Measurements from ENCODE around the gene BTN1A1. TPM values are rescaled to one million over a fixed set of nuclear protein-coding genes. Genes with fewer than 3 reads are reported as not detected.
A peak's percentile ranks its signal among the peaks of the same experiment; 100 is the strongest.
"Not testable (repeated sequence)": the region's sequence is repeated elsewhere in the genome, so short reads cannot be mapped to it uniquely, and the experiment has no call there.

Gene BTN1A1, protein sequence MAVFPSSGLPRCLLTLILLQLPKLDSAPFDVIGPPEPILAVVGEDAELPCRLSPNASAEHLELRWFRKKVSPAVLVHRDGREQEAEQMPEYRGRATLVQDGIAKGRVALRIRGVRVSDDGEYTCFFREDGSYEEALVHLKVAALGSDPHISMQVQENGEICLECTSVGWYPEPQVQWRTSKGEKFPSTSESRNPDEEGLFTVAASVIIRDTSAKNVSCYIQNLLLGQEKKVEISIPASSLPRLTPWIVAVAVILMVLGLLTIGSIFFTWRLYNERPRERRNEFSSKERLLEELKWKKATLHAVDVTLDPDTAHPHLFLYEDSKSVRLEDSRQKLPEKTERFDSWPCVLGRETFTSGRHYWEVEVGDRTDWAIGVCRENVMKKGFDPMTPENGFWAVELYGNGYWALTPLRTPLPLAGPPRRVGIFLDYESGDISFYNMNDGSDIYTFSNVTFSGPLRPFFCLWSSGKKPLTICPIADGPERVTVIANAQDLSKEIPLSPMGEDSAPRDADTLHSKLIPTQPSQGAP
- under 1 TPM in 1 of 2 donors, not detected in 1; 0.11 TPM for total RNA-seq
- under 1 TPM; 0.08 to 0.11 TPM for polyA plus RNA-seq (ENCODE audit: insufficient read length in 2 of 2)
- long read RNA-seq, donor 1, result 0 reads
- long read RNA-seq, donor 2, result 0 reads
- long read RNA-seq, donor 3, result 0 reads
- long read RNA-seq, donor 4, result 0 reads

DNA sequence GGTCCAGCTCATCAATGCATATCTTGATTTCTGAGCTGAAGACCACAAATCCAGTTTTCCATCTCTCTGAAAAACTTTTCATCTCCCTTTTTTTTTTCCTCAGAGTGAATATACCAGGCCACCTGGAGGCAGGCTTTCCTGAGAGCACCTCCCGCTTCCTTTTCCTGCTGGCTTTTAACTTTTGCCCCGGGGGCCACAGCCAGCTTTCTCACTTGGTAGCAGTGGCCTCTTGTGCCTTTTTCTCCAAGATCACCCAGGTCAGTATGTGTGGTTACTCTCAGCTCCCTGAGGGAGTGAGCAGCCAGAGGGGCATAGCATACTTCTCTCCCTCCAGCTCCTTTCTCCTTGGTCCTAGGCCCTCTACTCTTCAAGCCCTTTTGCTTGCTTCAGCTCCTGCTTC is at the start of gene BTN1A1:
TSS of gene BTN1A1 (plus strand) at position 202 of the 400 bp plus-strand sequence. CDS start 984 bp downstream, outside the sequence.
- Histone ChIP-seq H3K4me1 (ENCODE audit: control insufficient read depth, insufficient read depth, low read length) (peaks cover 9% of the 10 kb centered on the region), H3K27me3 (ENCODE audit: control insufficient read depth, insufficient read depth, low read length) (peaks cover 31% of the 10 kb centered on the region), H3K36me3 (ENCODE audit: control insufficient read depth, insufficient read depth, low read length) (no peaks in the 10 kb centered on the region), H3K9me3 (ENCODE audit: control insufficient read depth, insufficient read depth, low read length) (no peaks in the 10 kb centered on the region), H3K27ac (ENCODE audit: low read depth, low read length) (no peak within 1 kb of the TSS), H3K4me3 (ENCODE audit: low read depth, low read length) (no peak within 1 kb of the TSS)
- no peak for DNase-seq (ENCODE audit: low read depth in 4 of 6, low spot score in 6 of 6)
- WGBS (ENCODE audit: insufficient coverage), result 70% methylated on average over 2 of the region's 2 CpGs

DNA sequence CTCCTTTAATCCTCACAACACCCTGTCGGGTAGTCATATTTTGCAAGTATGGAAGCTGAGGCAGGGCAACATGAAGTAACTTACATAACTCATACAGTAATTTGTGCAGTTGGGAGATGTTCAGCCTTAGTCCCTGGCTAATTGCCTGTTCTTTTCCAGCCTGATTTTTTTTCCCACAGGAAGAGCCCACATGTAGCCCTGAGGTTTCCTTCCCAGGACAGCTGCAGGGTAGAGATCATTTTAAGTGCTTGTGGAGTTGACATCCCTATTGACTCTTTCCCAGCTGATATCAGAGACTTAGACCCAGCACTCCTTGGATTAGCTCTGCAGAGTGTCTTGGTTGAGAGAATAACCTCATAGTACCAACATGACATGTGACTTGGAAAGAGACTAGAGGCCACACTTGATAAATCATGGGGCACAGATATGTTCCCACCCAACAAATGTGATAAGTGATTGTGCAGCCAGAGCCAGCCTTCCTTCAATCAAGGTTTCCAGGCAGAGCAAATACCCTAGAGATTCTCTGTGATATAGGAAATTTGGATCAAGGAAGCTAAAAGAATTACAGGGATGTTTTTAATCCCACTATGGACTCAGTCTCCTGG is 47.4 kb upstream of the BTN1A1 start:
- DNase-seq (ENCODE audit: low read depth in 4 of 6, low spot score in 6 of 6), result no peak
- no peak overlapping the region for H3K4me3 ChIP-seq (ENCODE audit: low read depth, low read length)
- WGBS (ENCODE audit: insufficient coverage), result no CpG with 5 or more reads among the region's 1 CpG
- H3K4me1 ChIP-seq (ENCODE audit: control insufficient read depth, insufficient read depth, low read length), result peaks cover 5% of the 10 kb centered on the region
- H3K9me3 ChIP-seq (ENCODE audit: control insufficient read depth, insufficient read depth, low read length), result no peaks in the 10 kb centered on the region
- H3K36me3 ChIP-seq (ENCODE audit: control insufficient read depth, insufficient read depth, low read length), result no peaks in the 10 kb centered on the region
- no peak overlapping the region for H3K27ac ChIP-seq (ENCODE audit: low read depth, low read length)
- no peaks in the 10 kb centered on the region for H3K27me3 ChIP-seq (ENCODE audit: control insufficient read depth, insufficient read depth, low read length)

DNA sequence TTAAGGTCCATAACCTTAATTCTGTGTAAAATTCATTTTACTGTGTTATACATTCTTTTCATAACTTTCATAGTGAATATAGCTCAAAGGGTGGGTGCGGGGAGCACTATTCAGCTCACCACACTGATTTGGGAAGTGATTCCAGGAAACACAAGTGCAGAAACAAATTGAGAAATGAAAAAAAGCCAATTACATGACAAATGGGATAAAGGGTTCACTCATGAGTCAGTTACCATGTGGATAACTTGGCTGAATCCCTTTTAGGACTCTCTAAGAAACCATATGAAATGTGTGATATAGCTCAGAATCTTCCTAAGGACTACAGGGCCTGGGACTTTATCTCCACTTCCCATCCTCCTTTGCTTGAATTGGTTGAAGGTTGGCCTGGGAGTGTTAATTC is 45.5 kb upstream of the BTN1A1 start:
- no peak for DNase-seq (ENCODE audit: low read depth in 4 of 6, low spot score in 6 of 6)
- WGBS (ENCODE audit: insufficient coverage), result no CpG with 5 or more reads among the region's 1 CpG

DNA sequence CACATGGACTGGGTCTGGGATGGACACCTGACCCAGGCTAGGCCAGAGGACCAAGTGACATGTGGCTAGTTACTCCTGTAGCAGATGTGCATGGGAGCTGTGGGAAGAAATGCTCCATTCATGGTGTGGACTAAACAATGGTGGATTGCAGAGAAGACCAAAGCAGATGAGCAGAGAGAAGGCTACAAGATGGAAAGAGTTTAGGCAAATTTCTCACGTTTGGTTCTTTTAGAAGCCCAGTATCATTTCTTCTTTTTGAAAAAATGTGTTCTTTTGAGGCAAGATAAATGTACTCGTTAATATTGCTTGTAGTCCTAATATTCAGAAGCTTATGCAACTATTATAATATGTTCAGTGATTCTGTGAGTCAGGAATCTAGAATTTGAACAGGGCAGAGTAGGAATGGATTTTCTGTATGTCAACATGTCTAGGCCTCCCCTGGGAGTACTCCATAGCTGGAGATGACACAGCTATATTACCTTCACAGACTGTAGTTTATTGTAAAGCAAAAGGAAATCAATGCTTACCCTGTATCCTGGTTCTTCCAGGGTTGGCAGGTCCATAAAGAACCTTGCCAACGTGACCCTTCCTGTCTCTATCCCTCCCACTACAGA is 44.6 kb upstream of the BTN1A1 start:
- H3K36me3 ChIP-seq (ENCODE audit: control insufficient read depth, insufficient read depth, low read length), result peaks cover 6% of the 10 kb centered on the region
- H3K9me3 ChIP-seq (ENCODE audit: control insufficient read depth, insufficient read depth, low read length), result no peaks in the 10 kb centered on the region
- H3K27me3 ChIP-seq (ENCODE audit: control insufficient read depth, insufficient read depth, low read length), result no peaks in the 10 kb centered on the region
- no peak overlapping the region for H3K27ac ChIP-seq (ENCODE audit: low read depth, low read length)
- peaks cover 18% of the 10 kb centered on the region for H3K4me1 ChIP-seq (ENCODE audit: control insufficient read depth, insufficient read depth, low read length)
- DNase-seq (ENCODE audit: low read depth in 4 of 6, low spot score in 6 of 6), result no peak
- WGBS (ENCODE audit: insufficient coverage), result 100% methylated on average over 2 of the region's 3 CpGs
- no peak overlapping the region for H3K4me3 ChIP-seq (ENCODE audit: low read depth, low read length)

More for the DNA sequence above, 45.5 kb upstream of the BTN1A1 start:
- Histone ChIP-seq H3K36me3 (ENCODE audit: control insufficient read depth, insufficient read depth, low read length) (peaks cover 3% of the 10 kb centered on the region), H3K4me1 (ENCODE audit: control insufficient read depth, insufficient read depth, low read length) (peaks cover 11% of the 10 kb centered on the region), H3K27ac (ENCODE audit: low read depth, low read length) (no peak overlapping the region), H3K27me3 (ENCODE audit: control insufficient read depth, insufficient read depth, low read length) (no peaks in the 10 kb centered on the region), H3K4me3 (ENCODE audit: low read depth, low read length) (no peak overlapping the region), H3K9me3 (ENCODE audit: control insufficient read depth, insufficient read depth, low read length) (no peaks in the 10 kb centered on the region)

DNA sequence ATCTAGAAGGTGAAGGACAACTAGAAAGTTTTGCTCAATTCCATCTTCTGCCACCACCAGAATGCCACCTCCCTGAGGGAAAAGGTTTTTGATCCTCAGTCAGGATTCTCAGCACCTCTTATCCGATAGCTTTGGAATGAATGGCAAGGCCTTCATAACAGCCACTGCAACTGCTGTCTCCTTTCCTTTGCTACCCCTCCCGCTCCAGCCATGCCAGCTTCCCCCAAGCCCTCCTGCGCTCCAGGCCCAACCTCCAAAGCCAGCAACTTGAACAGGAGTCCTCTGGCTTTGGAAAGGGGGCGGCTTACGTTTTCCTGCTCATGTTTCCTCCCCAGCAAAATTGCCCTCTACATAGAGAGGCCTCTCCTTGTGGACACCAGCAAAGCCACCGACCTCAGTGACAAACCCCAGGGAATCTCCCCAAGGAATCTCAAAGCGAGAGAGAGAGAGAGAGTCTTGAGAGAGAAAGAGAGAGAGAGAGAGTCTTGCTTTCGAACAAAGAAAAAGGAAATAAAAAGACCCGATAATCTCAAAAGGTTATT is 42.8 kb upstream of the BTN1A1 start:
- Histone ChIP-seq H3K4me1 (ENCODE audit: control insufficient read depth, insufficient read depth, low read length) (peaks cover 21% of the 10 kb centered on the region), H3K27ac (ENCODE audit: low read depth, low read length) (peak overlapping the region; percentile 96), H3K27me3 (ENCODE audit: control insufficient read depth, insufficient read depth, low read length) (no peaks in the 10 kb centered on the region), H3K4me3 (ENCODE audit: low read depth, low read length) (peak overlapping the region; percentile 94), H3K36me3 (ENCODE audit: control insufficient read depth, insufficient read depth, low read length) (peaks cover 10% of the 10 kb centered on the region), H3K9me3 (ENCODE audit: control insufficient read depth, insufficient read depth, low read length) (no peaks in the 10 kb centered on the region)
- 17% methylated on average over 6 of the region's 9 CpGs for WGBS (ENCODE audit: insufficient coverage)
- DNase-seq (ENCODE audit: low read depth in 4 of 6, low spot score in 6 of 6), result no peak

DNA sequence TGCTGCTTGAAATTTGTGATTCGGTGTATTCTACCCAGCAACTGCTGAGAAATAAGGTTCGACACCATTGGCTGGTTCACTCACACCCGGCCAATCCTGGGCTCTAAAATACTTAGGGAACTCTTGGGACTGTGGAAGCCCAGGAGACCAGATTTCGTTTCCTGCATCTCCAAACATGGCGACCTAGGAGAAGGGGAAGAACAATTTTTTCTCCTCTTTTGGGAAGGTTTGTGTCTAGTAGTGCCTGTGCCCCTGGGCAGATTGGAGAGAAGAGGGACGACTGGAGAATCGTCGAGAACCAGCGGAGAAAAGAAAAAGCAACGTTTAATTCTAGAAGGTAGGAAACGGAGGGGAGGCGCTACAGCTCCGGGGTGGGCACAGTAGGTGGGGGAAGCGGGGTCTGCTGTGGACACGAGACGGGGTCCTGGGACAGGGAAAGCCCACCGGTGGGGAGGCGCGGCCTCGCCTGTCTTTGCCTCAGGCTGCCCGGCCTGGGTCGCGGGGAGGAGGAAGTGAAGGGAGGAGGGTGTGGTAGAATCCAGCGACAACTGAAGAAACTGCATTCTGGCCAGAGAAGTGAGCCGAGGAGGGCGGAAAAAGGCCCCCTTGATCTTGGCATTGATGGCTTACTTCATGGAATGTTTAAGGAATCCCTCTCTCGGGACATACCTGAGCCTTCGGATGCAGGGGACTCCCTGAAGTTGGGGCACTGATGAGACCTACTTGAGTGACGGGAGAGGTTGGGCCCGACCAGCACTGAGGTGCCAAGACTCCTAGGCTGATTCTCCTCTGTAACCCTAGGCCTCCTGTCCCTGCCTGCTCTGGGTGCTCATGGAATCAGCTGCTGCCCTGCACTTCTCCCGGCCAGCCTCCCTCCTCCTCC is 42.1 kb upstream of the BTN1A1 start, which contains the start of gene BTN2A1:
TSS of gene BTN2A1 (plus strand) at position 150 of the 883 bp plus-strand sequence. CDS start at position 832, 682 bp downstream.
- WGBS (ENCODE audit: insufficient coverage), result under 1% methylated on average over 26 of the region's 31 CpGs
- Histone ChIP-seq H3K27me3 (ENCODE audit: control insufficient read depth, insufficient read depth, low read length) (no peaks in the 10 kb centered on the region), H3K4me1 (ENCODE audit: control insufficient read depth, insufficient read depth, low read length) (peaks cover 21% of the 10 kb centered on the region), H3K4me3 (ENCODE audit: low read depth, low read length) (peak within 1 kb of the TSS; percentile 94), H3K36me3 (ENCODE audit: control insufficient read depth, insufficient read depth, low read length) (peaks cover 13% of the 10 kb centered on the region), H3K9me3 (ENCODE audit: control insufficient read depth, insufficient read depth, low read length) (no peaks in the 10 kb centered on the region), H3K27ac (ENCODE audit: low read depth, low read length) (peak within 1 kb of the TSS; percentile 96)
- peak; percentile 86 to 99 (median 90) for DNase-seq (ENCODE audit: low read depth in 4 of 6, low spot score in 6 of 6)

DNA sequence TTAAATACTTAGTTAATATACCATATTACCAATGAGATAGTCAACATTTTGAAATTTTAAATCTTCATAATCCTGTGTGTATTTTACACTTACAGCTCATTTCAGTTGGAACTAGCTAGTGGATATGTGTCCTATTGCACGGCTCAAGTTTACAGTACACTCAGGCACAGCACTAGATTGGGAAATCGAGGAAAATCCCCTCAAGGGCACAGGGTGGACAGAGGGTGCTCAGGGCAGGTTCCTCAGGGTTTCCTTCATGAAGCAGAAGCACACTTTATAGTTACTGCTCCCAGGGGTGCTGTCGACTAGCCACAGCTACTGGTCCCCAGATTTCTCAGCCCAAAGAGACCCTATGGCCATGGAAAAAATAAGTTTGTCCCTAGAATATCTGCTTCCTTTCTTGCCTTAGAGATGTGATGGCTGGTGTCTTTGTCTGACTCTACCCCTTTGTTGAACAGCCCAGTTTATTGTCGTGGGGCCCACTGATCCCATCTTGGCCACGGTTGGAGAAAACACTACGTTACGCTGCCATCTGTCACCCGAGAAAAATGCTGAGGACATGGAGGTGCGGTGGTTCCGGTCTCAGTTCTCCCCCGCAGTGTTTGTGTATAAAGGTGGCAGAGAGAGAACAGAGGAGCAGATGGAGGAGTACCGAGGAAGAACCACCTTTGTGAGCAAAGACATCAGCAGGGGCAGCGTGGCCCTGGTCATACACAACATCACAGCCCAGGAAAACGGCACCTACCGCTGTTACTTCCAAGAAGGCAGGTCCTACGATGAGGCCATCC is 40.9 kb upstream of the BTN1A1 start:
- H3K36me3 ChIP-seq (ENCODE audit: control insufficient read depth, insufficient read depth, low read length), result peaks cover 24% of the 10 kb centered on the region
- WGBS (ENCODE audit: insufficient coverage), result 70% methylated on average over 8 of the region's 16 CpGs
- no peak overlapping the region for H3K27ac ChIP-seq (ENCODE audit: low read depth, low read length)
- H3K27me3 ChIP-seq (ENCODE audit: control insufficient read depth, insufficient read depth, low read length), result no peaks in the 10 kb centered on the region
- H3K4me1 ChIP-seq (ENCODE audit: control insufficient read depth, insufficient read depth, low read length), result peaks cover 21% of the 10 kb centered on the region
- no peak for DNase-seq (ENCODE audit: low read depth in 4 of 6, low spot score in 6 of 6)
- H3K9me3 ChIP-seq (ENCODE audit: control insufficient read depth, insufficient read depth, low read length), result no peaks in the 10 kb centered on the region
- no peak overlapping the region for H3K4me3 ChIP-seq (ENCODE audit: low read depth, low read length)

DNA sequence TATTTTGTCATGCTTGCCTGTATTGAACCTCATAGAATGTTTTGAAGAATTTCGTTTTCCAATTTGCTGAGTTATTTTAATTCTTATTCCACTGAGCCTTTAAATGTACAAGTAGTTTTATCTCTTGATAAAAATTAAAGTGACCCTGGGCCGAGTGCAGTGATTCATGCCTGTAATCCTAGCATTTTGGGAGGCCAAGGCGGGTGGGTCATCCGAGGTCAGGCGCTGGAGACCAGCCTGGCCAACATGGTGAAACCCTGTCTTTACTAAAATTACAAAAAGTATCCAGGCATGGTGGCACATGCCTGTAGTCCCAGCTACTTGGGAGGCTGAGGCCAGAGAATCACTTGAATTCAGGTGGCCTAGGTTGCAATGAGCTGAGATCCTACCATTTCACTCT is 38.8 kb upstream of the BTN1A1 start:
- peaks cover 37% of the 10 kb centered on the region for H3K36me3 ChIP-seq (ENCODE audit: control insufficient read depth, insufficient read depth, low read length)
- H3K27me3 ChIP-seq (ENCODE audit: control insufficient read depth, insufficient read depth, low read length), result not testable (repeated sequence)

More for the DNA sequence above, 38.8 kb upstream of the BTN1A1 start:
- H3K4me3 ChIP-seq (ENCODE audit: low read depth, low read length); DNase-seq (ENCODE audit: low read depth in 4 of 6, low spot score in 6 of 6); H3K9me3 ChIP-seq (ENCODE audit: control insufficient read depth, insufficient read depth, low read length); H3K27ac ChIP-seq (ENCODE audit: low read depth, low read length): not testable (repeated sequence)
- peaks cover 21% of the 10 kb centered on the region for H3K4me1 ChIP-seq (ENCODE audit: control insufficient read depth, insufficient read depth, low read length)
- WGBS (ENCODE audit: insufficient coverage), result 82% methylated on average over 4 of the region's 5 CpGs

All from spinal cord (tissue), 10 donors.